ENCODE measurements around the gene DNAI2. TPM values are rescaled to one million over a fixed set of nuclear protein-coding genes. Genes with fewer than 3 reads are reported as not detected.

Gene DNAI2
- total RNA-seq, 4 donors from 2014 or later = not detected

DNA sequence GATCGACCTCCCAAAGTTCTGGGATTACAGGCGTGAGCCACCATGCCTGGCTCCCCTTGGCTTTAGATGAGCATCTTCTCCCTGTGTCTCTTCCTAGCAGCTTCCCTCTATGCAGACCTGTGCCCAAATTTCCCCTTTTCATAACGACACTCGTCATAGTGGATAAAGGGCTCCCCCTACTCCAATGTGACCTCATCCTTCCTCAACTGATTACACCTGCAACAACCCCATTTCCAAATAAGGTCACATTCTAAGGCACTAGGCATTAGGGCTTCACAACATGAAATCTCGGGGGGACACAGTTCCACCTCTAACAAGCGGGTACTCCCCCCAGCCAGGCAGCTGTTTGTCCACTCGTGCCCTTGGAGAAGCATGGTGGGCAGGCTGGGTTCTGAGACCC, 62.3 kb downstream of the DNAI2 start:
- DNase-seq = no peak
- no peak for ATAC-seq
- in situ Hi-C loops (cut with MboI; ENCODE audit: low sequenced_read_pairs in 4 of 4) = no loop called here
- Histone ChIP-seq H3K27ac (no peak overlapping the region), H3K27me3 (peaks cover 0 to 11% (median 0%) of the 10 kb centered on the region in 3 donors), H3K4me1 (no peaks in the 10 kb centered on the region), H3K9me3 (no peaks in the 10 kb centered on the region), H3K36me3 (no peaks in the 10 kb centered on the region), H3K4me3 (no peak overlapping the region)
- intact Hi-C loops (cut with DNase I; ENCODE audit: low total_unique reads) = no loop called here
- TF ChIP-seq POLR2A (IDR thresholded peaks at IDR 0.05) = no peak
- TF ChIP-seq, protein P1, sequence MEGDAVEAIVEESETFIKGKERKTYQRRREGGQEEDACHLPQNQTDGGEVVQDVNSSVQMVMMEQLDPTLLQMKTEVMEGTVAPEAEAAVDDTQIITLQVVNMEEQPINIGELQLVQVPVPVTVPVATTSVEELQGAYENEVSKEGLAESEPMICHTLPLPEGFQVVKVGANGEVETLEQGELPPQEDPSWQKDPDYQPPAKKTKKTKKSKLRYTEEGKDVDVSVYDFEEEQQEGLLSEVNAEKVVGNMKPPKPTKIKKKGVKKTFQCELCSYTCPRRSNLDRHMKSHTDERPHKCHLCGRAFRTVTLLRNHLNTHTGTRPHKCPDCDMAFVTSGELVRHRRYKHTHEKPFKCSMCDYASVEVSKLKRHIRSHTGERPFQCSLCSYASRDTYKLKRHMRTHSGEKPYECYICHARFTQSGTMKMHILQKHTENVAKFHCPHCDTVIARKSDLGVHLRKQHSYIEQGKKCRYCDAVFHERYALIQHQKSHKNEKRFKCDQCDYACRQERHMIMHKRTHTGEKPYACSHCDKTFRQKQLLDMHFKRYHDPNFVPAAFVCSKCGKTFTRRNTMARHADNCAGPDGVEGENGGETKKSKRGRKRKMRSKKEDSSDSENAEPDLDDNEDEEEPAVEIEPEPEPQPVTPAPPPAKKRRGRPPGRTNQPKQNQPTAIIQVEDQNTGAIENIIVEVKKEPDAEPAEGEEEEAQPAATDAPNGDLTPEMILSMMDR (IDR thresholded peaks at IDR 0.05 in 4 of 5, conservative IDR thresholded peaks at IDR 0.05 in 1 of 5) = no peak

DNA sequence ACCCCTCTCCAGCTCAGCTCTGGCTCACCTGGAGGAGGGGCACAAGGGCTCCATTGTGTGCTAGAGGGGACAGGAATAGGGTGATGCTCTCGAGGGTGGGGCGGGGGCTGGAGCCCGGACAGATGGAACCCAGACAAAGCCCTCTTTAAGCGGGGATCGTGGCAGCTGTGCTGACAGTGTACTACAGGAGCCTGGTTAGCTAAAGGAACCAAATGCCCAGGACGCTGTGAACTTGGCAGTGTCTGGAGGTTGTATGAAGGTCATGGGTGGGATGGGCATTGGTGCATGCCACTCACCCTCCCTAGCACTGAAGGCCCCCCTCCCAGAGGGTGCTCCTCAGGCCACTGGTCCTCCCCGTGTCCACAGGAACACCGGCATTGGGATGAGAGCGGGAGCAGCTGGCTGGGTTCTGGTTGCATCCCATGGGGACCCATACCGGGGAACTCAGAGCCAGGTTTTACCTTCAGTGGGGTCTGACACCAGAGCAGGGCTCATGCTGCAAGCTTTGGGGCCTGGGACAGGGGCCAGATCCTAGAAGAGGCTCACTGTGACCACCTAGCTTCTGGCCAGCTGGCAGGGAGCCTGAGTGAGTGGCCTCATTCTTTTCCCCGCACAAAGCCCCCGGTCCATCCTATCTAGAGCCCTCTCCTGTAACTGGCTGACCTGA, 63.9 kb downstream of the DNAI2 start:
- no peak overlapping the region for H3K27ac ChIP-seq
- H3K36me3 ChIP-seq = no peaks in the 10 kb centered on the region
- intact Hi-C loops (cut with DNase I; ENCODE audit: low total_unique reads) (no loop called here), in situ Hi-C loops (cut with MboI; ENCODE audit: low sequenced_read_pairs in 4 of 4) (no loop called here)
- TF ChIP-seq, protein P1 (IDR thresholded peaks at IDR 0.05 in 4 of 5, conservative IDR thresholded peaks at IDR 0.05 in 1 of 5) = no peak
- TF ChIP-seq POLR2A (IDR thresholded peaks at IDR 0.05) = no peak
- DNase-seq = no peak
- no peaks in the 10 kb centered on the region for H3K9me3 ChIP-seq
- H3K4me1 ChIP-seq = no peaks in the 10 kb centered on the region
- H3K4me3 ChIP-seq = no peak overlapping the region
- ATAC-seq = no peak
- peaks cover 0 to 11% (median 0%) of the 10 kb centered on the region in 3 donors for H3K27me3 ChIP-seq

DNA sequence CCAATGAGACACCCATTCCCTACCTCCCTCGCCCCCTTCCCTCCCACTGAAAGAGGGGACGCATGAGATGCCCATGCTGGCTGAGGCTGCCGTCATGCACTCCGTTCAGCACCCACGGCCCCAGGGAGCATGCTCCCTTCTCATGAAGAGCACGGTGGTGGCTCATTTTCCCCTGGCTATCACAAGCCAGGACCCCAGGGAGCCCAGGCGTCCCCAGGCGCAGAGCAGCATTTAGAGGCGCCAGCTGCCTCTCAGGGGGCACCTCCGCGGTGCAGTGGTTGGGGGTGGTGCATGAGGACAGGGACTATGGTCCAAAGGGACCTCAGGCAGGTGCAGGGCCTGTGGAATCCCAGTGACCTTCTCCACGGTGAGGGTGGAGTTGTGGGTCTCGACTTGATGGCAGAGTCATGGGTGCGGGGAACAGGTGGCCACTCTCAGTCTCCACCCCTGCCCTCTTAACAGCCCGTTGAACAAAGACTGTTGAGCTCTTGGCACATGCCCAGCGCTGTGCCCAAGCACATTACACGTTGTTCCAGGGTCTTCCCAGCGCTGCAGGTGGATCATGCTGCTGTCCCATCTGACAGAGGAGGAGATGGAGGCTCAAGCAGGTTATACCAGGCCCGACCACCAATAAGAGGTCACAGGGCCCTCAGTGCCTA, 65.6 kb downstream of the DNAI2 start:
- intact Hi-C loops (cut with DNase I; ENCODE audit: low total_unique reads) (no loop called here), in situ Hi-C loops (cut with MboI; ENCODE audit: low sequenced_read_pairs in 4 of 4) (no loop called here)
- DNase-seq = no peak
- Histone ChIP-seq H3K9me3 (no peaks in the 10 kb centered on the region), H3K27me3 (peaks cover 0 to 8% (median 0%) of the 10 kb centered on the region in 3 donors), H3K4me3 (no peak overlapping the region), H3K4me1 (no peaks in the 10 kb centered on the region), H3K36me3 (no peaks in the 10 kb centered on the region), H3K27ac (no peak overlapping the region)
- TF ChIP-seq, protein P1 (IDR thresholded peaks at IDR 0.05 in 4 of 5, conservative IDR thresholded peaks at IDR 0.05 in 1 of 5) = no peak
- no peak for TF ChIP-seq POLR2A (IDR thresholded peaks at IDR 0.05)
- no peak for ATAC-seq

DNA sequence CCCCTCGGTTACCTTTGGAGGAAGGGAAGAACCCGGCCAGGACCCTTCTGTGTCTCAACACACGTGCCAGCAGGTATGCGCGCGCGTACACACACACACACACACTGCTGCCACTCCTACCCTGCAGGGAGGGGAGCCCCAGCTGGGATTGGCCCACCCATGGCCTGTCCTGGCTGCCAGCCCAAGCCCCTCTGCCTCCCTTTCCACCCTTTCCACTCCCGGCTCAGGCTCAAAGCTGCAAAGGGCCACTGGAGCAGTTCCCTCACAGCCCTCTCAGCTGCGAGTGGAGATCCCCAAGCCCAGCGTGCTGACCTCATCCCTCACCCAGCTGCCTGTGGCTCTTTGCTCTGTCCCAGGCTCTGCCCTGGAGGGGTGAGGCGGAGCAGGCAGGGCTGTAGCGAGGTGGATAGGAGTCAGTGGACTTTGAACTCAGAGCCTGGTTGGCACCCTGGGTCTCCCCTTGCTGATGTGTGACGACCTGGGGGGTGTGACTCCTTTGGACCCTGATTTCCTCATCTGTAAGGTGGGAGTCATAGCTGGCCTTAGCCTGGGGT, 66.5 kb downstream of the DNAI2 start:
- Histone ChIP-seq H3K27ac (no peak overlapping the region), H3K36me3 (no peaks in the 10 kb centered on the region), H3K4me1 (no peaks in the 10 kb centered on the region), H3K4me3 (no peak overlapping the region), H3K9me3 (no peaks in the 10 kb centered on the region), H3K27me3 (peaks cover 0 to 8% (median 0%) of the 10 kb centered on the region in 3 donors)
- ATAC-seq (no peak), DNase-seq (no peak)
- intact Hi-C loops (cut with DNase I; ENCODE audit: low total_unique reads) (no loop called here), in situ Hi-C loops (cut with MboI; ENCODE audit: low sequenced_read_pairs in 4 of 4) (no loop called here)
- TF ChIP-seq, protein P1 (IDR thresholded peaks at IDR 0.05 in 4 of 5, conservative IDR thresholded peaks at IDR 0.05 in 1 of 5) = no peak
- TF ChIP-seq POLR2A (IDR thresholded peaks at IDR 0.05) = no peak
